Right ventricle myocardium inferior (tissue), 1 donor: ENCODE results near the gene SPAST. TPM values are rescaled to one million over a fixed set of nuclear protein-coding genes. Genes with fewer than 3 reads are reported as not detected.

Experiments used
- total RNA-seq: library from RNA; stranded (reverse); fragmentation: NEBNext Ultra II Directional; extraction: Animal tissue kit (Norgen Biotek cat#: 25700); gene quantifications from one replicate; pipeline ENCODE4 v1.2.1, GENCODE V29; 2021
- donor health status: DM: no; HTN: yes; CAD: no; lungs with severe emphysema.

SPAST gene
- total RNA-seq, 1 donor from 2014 or later, result 9.9 TPM

Other genes with a start within 250 kb of the SPAST start
- 50.0 TPM for gene MEMO1, start 52.5 kb upstream of the SPAST start, total RNA-seq
- 42.8 TPM for gene DPY30, start 23.8 kb upstream of the SPAST start, total RNA-seq
- gene SLC30A6, start 102.3 kb downstream of the SPAST start, total RNA-seq, result 13.4 TPM
- gene NLRC4, start 201.3 kb downstream of the SPAST start, total RNA-seq, result 1.4 TPM
- 77.2 TPM for gene YIPF4, start 214.3 kb downstream of the SPAST start, total RNA-seq